Heart right ventricle (tissue), 16 donors: ENCODE results near the gene ADAM8. TPM values are rescaled to one million over a fixed set of nuclear protein-coding genes. Genes with fewer than 3 reads are reported as not detected.

Experiments used
- ATAC-seq, 8 donors: fragments of 200-7000 bp; cut with Tn5 transposase; one replicate each; pipeline ENCODE4 v1.9.1; 2020; ENCODE audit warnings: mild to moderate bottlenecking in 8 of 8, moderate library complexity in 8 of 8, moderate number of reproducible peaks in 1 of 8
- DNase-seq, 2 donors: peaks; one replicate each; pipeline ENCODE4 v3.0.0-alpha.2; 2020
- H3K27ac ChIP-seq, 10 donors: fragments of 200-600 bp; sonication (generic) in 2 of 10; one replicate each; pipeline versions ENCODE4 v1.5.0 to v1.8.0; 2020 to 2022; ENCODE audit warnings: mild to moderate bottlenecking in 3 of 10
- H3K27me3 ChIP-seq, 7 donors: fragments of 200-600 bp; one replicate each; pipeline ENCODE4 v1.8.0; 2021 to 2022; ENCODE audit warnings: mild to moderate bottlenecking in 2 of 7
- H3K36me3 ChIP-seq, 9 donors: fragments of 200-600 bp; sonication (generic) in 1 of 9; one replicate each; pipeline versions ENCODE4 v1.5.0 to v1.8.0; 2020 to 2022; ENCODE audit warnings: mild to moderate bottlenecking in 2 of 9
- H3K4me1 ChIP-seq, 9 donors: fragments of 200-600 bp; sonication (generic) in 1 of 9; one replicate each; pipeline versions ENCODE4 v1.5.0 to v1.8.0; 2020 to 2022; ENCODE audit warnings: mild to moderate bottlenecking in 4 of 9
- H3K4me3 ChIP-seq, 10 donors: fragments of 200-600 bp; sonication (generic) in 2 of 10; one replicate each; pipeline versions ENCODE4 v1.5.0 to v1.8.0; 2020 to 2022; ENCODE audit warnings: mild to moderate bottlenecking in 7 of 10, moderate library complexity in 2 of 10
- H3K9me3 ChIP-seq, 11 donors: fragments of 200-600 bp in 10 of 11; sonication (generic) in 2 of 11; one replicate each; pipeline versions ENCODE4 v1.5.0 to v1.8.0; 2013 to 2022; ENCODE audit warnings: mild to moderate bottlenecking in 2 of 11, control low read depth in 1 of 11, moderate library complexity in 1 of 11
- WGBS, 2 donors: extraction: QIAGEN DNeasy Blood & Tissue Kit; methylation state at CpG; one replicate each; pipeline ENCODE4 v1.1.7; 2013; ENCODE audit warnings: inconsistent platforms in 1 of 2; 5-methylcytosine and 5-hydroxymethylcytosine counted together
- intact Hi-C, 10 donors: fragments of 100-400 bp; cut with DNase I; formaldehyde crosslinking; loops; one replicate each; pipeline versions ENCODE4 v1.11.1 to v1.14.2; 2022
- polyA plus RNA-seq, 2 donors: library from polyadenylated mRNA; stranded (reverse); fragments of 200-250 nt; gene quantifications; one replicate each; pipeline ENCODE4 v1.2.3, GENCODE V29; 2013
- total RNA-seq, 10 donors: library from RNA; stranded (reverse); fragmentation: NEBNext Ultra II Directional in 3 of 10; extraction: Animal tissue kit (Norgen Biotek cat#: 25700) in 3 of 10; gene quantifications; one replicate each; pipeline versions ENCODE4 v1.2.1 to v1.2.4, GENCODE V29; 2021 to 2023
- TF ChIP-seq, protein P1 (sequence below), 9 donors: fragments of 200-600 bp; sonication (generic) in 2 of 9; IDR thresholded peaks; one replicate each; pipeline versions ENCODE4 v1.5.0 to v1.8.0; 2021 to 2022; ENCODE audit warnings: antibody characterized with exemption in 9 of 9, mild to moderate bottlenecking in 5 of 9, moderate library complexity in 1 of 9
- donor health status: Arrhythmogenic right ventricular cardiomyopathy.
- donor health status: ischemic (EF 13 %, LVEDD 7.1; RV severe dilation, severe dysfunction).
- donor health status: healthy with polysubstance abuse.
- donor health status: DM: no; HTN: yes; CAD: no.
- donor health status: DM: no; HTN: no; CAD: no.
- donor health status: ischemic (EF 25% LVEDD 6.9; RV normal size, moderate dysfunction).
- donor health status: ischemic (EF 25% LVEDD 5.7; RV mildly dilated, moderate dysfunction).
- donor health status: healthy.
- donor health status: DM: yes; HTN: yes; CAD: no.
- donor health status: Ischemic cardiomyopathy.
- donor health status: ischemic (EF 35%, LVEDD 5.7; RV mildly dilated, moderate dysfunction).
- donor health status: nonischemic (EF 11% LVEDD 7.7; RV severe dilation, severe dysfunction).
- donor health status: DM: yes; HTN: yes; CAD: no.
- donor health status: PGD.
- donor health status: ischemic (EF 29% LVEDD 5.4; RV normal size, mild dysfunction).
- donor health status: nonischemic (EF 23%, LVEDD 6.1; RV moderate dilation, normal function).

The ADAM8 gene
- total and polyA plus RNA-seq, 12 donors: 0.88 to 6.5 (median 1.6) TPM

DNA sequence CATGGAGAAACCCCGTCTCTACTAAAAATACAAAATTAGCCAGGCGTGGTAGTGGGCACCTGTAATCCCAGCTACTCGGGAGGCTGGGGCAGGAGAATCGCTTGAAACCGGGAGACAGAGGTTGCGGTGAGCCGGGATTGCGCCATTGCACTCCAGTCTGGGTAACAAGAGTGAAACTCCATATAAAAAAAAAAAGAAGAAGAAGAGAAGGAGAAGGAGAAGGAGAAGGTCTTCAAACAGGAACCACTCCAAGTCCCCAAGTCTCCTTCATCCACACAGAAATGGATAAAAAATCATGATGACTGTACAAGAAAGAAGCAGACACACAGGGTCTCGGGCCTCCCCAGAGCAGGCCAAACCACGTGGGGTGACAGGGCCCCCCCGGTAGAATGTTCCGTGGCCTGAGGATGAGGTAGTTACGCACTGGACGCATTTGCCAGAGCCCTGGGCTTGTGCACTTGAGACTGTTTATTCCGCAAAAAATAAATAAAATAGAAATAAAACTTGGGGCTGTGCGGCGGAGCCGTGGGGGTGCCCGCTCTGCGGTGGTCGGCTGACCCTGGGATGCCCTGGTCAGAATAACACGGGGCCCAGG lies 23.2 kb downstream of the ADAM8 start:
- H3K9me3 ChIP-seq: no peaks in the 10 kb centered on the region
- H3K4me3 ChIP-seq: no peak overlapping the region
- H3K36me3 ChIP-seq: no peaks in the 10 kb centered on the region
- 83 to 87% methylated on average over 22 of the region's 22 CpGs for WGBS, 2 donors
- H3K27ac ChIP-seq: peak overlapping the region in 1 of 10 donors; percentile 62
- DNase-seq (no peak), ATAC-seq (no peak)
- intact Hi-C loops: no loop called here
- TF ChIP-seq, protein P1, sequence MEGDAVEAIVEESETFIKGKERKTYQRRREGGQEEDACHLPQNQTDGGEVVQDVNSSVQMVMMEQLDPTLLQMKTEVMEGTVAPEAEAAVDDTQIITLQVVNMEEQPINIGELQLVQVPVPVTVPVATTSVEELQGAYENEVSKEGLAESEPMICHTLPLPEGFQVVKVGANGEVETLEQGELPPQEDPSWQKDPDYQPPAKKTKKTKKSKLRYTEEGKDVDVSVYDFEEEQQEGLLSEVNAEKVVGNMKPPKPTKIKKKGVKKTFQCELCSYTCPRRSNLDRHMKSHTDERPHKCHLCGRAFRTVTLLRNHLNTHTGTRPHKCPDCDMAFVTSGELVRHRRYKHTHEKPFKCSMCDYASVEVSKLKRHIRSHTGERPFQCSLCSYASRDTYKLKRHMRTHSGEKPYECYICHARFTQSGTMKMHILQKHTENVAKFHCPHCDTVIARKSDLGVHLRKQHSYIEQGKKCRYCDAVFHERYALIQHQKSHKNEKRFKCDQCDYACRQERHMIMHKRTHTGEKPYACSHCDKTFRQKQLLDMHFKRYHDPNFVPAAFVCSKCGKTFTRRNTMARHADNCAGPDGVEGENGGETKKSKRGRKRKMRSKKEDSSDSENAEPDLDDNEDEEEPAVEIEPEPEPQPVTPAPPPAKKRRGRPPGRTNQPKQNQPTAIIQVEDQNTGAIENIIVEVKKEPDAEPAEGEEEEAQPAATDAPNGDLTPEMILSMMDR (IDR thresholded peaks at IDR 0.05): no peak
- peaks cover 0 to 42% (median 14%) of the 10 kb centered on the region in 7 donors for H3K27me3 ChIP-seq
- peaks cover 3 to 25% (median 14%) of the 10 kb centered on the region in 9 donors for H3K4me1 ChIP-seq

DNA sequence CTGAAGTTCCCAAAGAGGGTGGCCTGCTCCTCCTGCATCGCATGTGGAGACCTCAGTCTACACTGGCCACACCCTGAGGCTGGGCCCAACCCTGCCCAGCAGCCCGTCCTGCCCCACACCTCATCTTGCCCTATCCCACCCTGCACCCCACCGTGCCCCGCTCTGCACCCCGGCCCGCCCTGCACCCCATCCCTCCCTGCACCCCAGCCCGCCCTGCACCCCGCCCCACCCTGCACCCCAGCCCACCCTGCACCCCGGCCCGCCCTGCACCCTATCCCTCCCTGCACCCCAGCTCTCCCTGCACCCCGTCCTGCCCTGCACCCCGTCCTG lies 24.5 kb downstream of the ADAM8 start:
- Histone ChIP-seq H3K4me3 (no peak overlapping the region), H3K27ac (no peak overlapping the region), H3K36me3 (no peaks in the 10 kb centered on the region), H3K9me3 (no peaks in the 10 kb centered on the region), H3K27me3 (peaks cover 8 to 54% (median 26%) of the 10 kb centered on the region in 7 donors), H3K4me1 (peaks cover 0 to 12% (median under 1%) of the 10 kb centered on the region in 9 donors)
- TF ChIP-seq, protein P1 (IDR thresholded peaks at IDR 0.05): no peak
- DNase-seq (no peak), ATAC-seq (peak in 1 of 8 donors; percentile 16)
- WGBS, 2 donors: 77% methylated on average over 10 to 12 of the region's 12 CpGs
- intact Hi-C loops: no loop called here

DNA sequence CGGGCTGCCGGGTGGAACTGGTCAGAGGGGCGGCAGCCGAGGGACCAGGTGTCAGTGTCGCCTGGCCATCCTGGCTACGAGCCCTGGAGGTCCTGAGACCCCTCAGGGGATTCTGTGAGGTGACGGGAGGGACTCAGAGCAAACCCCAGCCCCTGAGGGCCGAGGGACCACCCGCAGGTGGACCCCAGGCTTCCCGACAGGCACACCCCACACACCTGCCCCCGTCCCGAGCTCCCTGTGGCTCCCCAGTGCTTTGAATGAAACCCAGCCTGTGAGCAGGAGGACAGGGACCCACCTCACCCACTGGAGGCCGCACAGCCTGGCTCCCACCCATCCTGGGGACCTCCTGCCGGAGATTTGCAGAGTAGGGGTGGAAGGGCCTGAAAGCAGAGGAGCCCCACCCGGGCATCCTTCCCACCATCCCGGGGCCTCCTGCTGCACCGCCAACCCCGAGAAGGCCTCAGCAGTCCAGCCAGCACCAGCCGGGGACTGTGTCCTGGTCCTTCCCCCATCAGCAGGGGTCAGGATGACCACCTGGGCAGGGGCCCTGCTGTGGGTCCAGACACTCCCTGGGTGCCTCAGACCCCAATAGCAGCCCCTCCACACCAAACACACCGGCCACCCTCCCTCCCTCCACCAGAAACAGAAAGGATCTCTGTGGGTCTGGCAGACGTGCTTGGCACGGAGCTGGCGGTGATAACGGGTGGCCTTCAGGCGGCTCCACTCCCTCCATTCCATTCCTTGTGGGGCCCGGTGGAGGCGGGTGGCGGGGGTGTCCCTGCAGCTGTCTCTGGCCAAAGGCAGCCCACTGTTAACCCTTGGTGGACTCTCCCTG lies 25.1 kb downstream of the ADAM8 start:
- H3K36me3 ChIP-seq: no peaks in the 10 kb centered on the region
- no peaks in the 10 kb centered on the region for H3K9me3 ChIP-seq
- no peak for DNase-seq
- H3K27ac ChIP-seq: no peak overlapping the region
- TF ChIP-seq, protein P1 (IDR thresholded peaks at IDR 0.05): no peak
- no peak overlapping the region for H3K4me3 ChIP-seq
- peak in 7 of 8 donors; percentile 30 to 57 (median 46) for ATAC-seq
- H3K4me1 ChIP-seq: peaks cover 0 to 8% (median 0%) of the 10 kb centered on the region in 9 donors
- WGBS, 2 donors: 49 to 52% methylated on average over 28 of the region's 28 CpGs
- H3K27me3 ChIP-seq: peaks cover 8 to 59% (median 32%) of the 10 kb centered on the region in 7 donors
- intact Hi-C loops: no loop called here

DNA sequence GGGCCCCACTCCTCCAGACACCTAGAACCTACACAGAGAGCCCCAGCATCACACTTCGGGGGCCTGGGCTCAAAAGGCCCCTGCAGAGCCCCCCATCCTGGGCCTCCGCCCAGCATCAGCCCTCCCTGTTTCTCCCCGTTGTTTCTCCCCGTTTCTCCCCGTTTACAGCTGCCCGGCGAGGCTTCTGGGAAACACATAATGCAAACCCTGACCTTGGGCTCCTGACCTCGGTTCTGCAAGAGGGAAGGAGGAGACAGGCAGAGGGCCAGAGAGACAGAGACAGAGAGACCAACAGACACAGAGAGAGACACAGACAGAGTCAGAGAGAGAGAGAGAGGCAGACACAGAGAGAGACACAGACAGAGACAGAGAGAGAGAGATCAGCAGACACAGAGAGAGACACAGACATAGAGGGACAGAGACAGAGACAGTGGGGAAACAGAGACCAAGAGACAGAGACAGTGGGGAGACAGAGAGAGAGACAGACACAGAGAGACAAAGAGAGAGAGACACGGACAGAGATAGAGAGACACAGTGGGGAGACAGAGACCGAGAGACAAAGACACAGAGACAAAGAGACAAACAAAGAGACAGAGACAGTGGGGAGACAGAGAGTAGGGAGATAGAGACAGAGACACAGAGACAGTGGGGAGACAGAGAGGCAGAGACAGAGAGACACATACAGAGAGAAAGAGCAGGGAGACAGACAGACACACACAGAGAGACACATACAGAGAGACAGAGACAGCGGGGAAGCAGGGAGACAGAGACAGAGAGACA lies 26.5 kb downstream of the ADAM8 start:
- Histone ChIP-seq H3K9me3 (no peaks in the 10 kb centered on the region), H3K27ac (no peak overlapping the region), H3K27me3 (peaks cover 8 to 73% (median 46%) of the 10 kb centered on the region in 7 donors), H3K36me3 (no peaks in the 10 kb centered on the region), H3K4me3 (no peak overlapping the region), H3K4me1 (peaks cover 0 to 11% (median 0%) of the 10 kb centered on the region in 9 donors)
- 55 to 62% methylated on average over 11 of the region's 11 CpGs for WGBS, 2 donors
- DNase-seq (no peak), ATAC-seq (no peak)
- TF ChIP-seq, protein P1 (IDR thresholded peaks at IDR 0.05): no peak
- intact Hi-C loops: no loop called here
